SHP77 treated with DMSO at 0.1 percent for 48 hours (cell line): ENCODE results near the gene PROS1.

ENCODE experiments used
- DNase-seq: peaks from one replicate; lab custom pipeline; 2025; lab: John Stamatoyannopoulos, UW

PROS1 gene

GRCh38 chr3:93973131-93974126 lies at the start of gene PROS1:
TSS of gene PROS1 (minus strand) at chr3:93973896. CDS start at chr3:93973749, 147 bp downstream.
- DNase-seq: peak; percentile 62

GRCh38 chr3:94020293-94020692 lies 46.6 kb upstream of the PROS1 start:
- no peak for DNase-seq

- DNase-seq: no peak
Observed at GRCh38 chr3:94019659-94020058, 46.0 kb upstream of the PROS1 start.

GRCh38 chr3:94015025-94015424 lies 41.3 kb upstream of the PROS1 start:
- no peak for DNase-seq

- no peak for DNase-seq
Observed at GRCh38 chr3:94012185-94012584, 38.5 kb upstream of the PROS1 start.

- no peak for DNase-seq
Observed at GRCh38 chr3:94011233-94011711, 37.6 kb upstream of the PROS1 start.

GRCh38 chr3:94009608-94010007 lies 35.9 kb upstream of the PROS1 start:
- DNase-seq: peak; percentile 33

- DNase-seq: no peak
Observed at GRCh38 chr3:94008253-94008652, 34.6 kb upstream of the PROS1 start.

- peak; percentile 21 for DNase-seq
Observed at GRCh38 chr3:94004301-94004910, 30.7 kb upstream of the PROS1 start.

- DNase-seq: no peak
Observed at GRCh38 chr3:94001827-94002495, 28.3 kb upstream of the PROS1 start.

- no peak for DNase-seq
Observed at GRCh38 chr3:94001191-94001590, 27.5 kb upstream of the PROS1 start.

GRCh38 chr3:93994056-93994455 lies 20.4 kb upstream of the PROS1 start:
- no peak for DNase-seq

GRCh38 chr3:93992207-93992606 lies 18.5 kb upstream of the PROS1 start:
- DNase-seq: no peak

GRCh38 chr3:93991631-93992030 lies 17.9 kb upstream of the PROS1 start:
- DNase-seq: no peak

GRCh38 chr3:93989241-93989640 lies 15.5 kb upstream of the PROS1 start:
- no peak for DNase-seq

GRCh38 chr3:93988764-93989163 lies 15.1 kb upstream of the PROS1 start:
- no peak for DNase-seq

- DNase-seq: no peak
Observed at GRCh38 chr3:93988283-93988682, 14.6 kb upstream of the PROS1 start.

GRCh38 chr3:93984618-93985017 lies 10.9 kb upstream of the PROS1 start:
- DNase-seq: no peak

GRCh38 chr3:93983408-93983807 lies 9.7 kb upstream of the PROS1 start:
- DNase-seq: no peak

GRCh38 chr3:93981649-93982048 lies 8.0 kb upstream of the PROS1 start:
- DNase-seq: no peak

GRCh38 chr3:93979850-93980676 lies 6.4 kb upstream of the PROS1 start, which contains the start of gene ARL13B:
TSS of gene ARL13B (plus strand) at chr3:93980155. CDS start at chr3:93980424, 269 bp downstream.
- DNase-seq: peak; percentile 95
